GM12878 (cell line): ENCODE data around the gene COL9A3. TPM values are rescaled to one million over a fixed set of nuclear protein-coding genes. Genes with fewer than 3 reads are reported as not detected.

Experiments
- ASH2L ChIP-seq: fragments of 300-600, 200-600 bp; sonication (generic); IDR thresholded peaks from 2 replicates; pipeline ENCODE4 v1.6.1; 2017; ENCODE audit warnings: low read depth, mild to moderate bottlenecking, borderline replicate concordance
- HDAC6 ChIP-seq: fragments of 200-600 bp; sonication (generic); IDR thresholded peaks from one replicate; pipeline ENCODE4 v1.8.0; 2017; ENCODE audit warnings: antibody characterized with exemption; ENCODE audit not compliant: unreplicated experiment
- SIX5 ChIP-seq: IDR thresholded peaks from 2 replicates; pipeline ENCODE4 v1.6.1; 2011; ENCODE audit warnings: mild to moderate bottlenecking, low read depth, low read length, moderate library complexity; ENCODE audit not compliant: severe bottlenecking
- SMAD1 ChIP-seq: fragments of 450-650 bp; IDR thresholded peaks from 2 replicates; pipeline ENCODE4 v1.6.1; 2018; ENCODE audit warnings: mild to moderate bottlenecking, low read depth; ENCODE audit not compliant: partially characterized antibody
- STAT3 ChIP-seq: IDR thresholded peaks from 2 replicates; pipeline ENCODE4 v1.6.1; 2011; ENCODE audit warnings: low read depth, low read length, improper control_type of control experiment
- TCF12 ChIP-seq: IDR thresholded peaks from 2 replicates; pipeline ENCODE4 v1.6.1; 2011; ENCODE audit warnings: low read depth, mild to moderate bottlenecking, low read length
- USF1 ChIP-seq: IDR thresholded peaks from 2 replicates; pipeline ENCODE4 v1.6.1; 2011; ENCODE audit warnings: borderline replicate concordance, low read depth, mild to moderate bottlenecking, moderate library complexity, mixed read lengths, low read length; ENCODE audit not compliant: insufficient read depth; ENCODE audit errors: extremely low read length
- ZBED1 ChIP-seq: IDR thresholded peaks from 2 replicates; pipeline ENCODE4 v1.6.1; 2016; ENCODE audit warnings: borderline replicate concordance
- ZNF592 ChIP-seq: fragments of 450-650 bp; IDR thresholded peaks from 2 replicates; pipeline ENCODE4 v1.6.1; 2017; ENCODE audit warnings: mild to moderate bottlenecking, moderate library complexity
- polyA plus RNA-seq, 11 experiments: library from polyadenylated mRNA; depleted of rRNA in 4 of 11; unstranded in 6 of 11; stranded (reverse) in 5 of 11; fragments of >200 nt; fragmentation: Nextera tagmentation in 4 of 11; fragmentation: Illumina TruSeq in 1 of 11; extraction: Ambion mirVana in 4 of 11; extraction: Trizol in 1 of 11; gene quantifications; 1 replicate in 1 of 11; 2 replicates in 10 of 11; pipeline versions ENCODE4 v1.2.1 to v1.2.3, GENCODE V29; 2011 to 2016; ENCODE audit warnings: inconsistent platforms in 2 of 11, missing spikeins in 2 of 11, low read depth in 1 of 11
- total RNA-seq, 4 experiments: library from RNA; depleted of rRNA in 3 of 4; stranded (reverse); fragments of >200 nt in 3 of 4; fragmentation: Illumina TruSeq in 1 of 4; extraction: Trizol in 1 of 4; gene quantifications; 2 replicates each; pipeline versions ENCODE4 v1.2.1 to v1.2.3, GENCODE V29; 2013 to 2021
- TF ChIP-seq, protein P1 (sequence below): fragments of 450-650 bp; IDR thresholded peaks from 2 replicates; pipeline ENCODE4 v1.6.1; 2016; ENCODE audit warnings: mild to moderate bottlenecking

COL9A3 gene
- total and polyA plus RNA-seq, 10 of the 15 experiments (the other 5 are each of a cell fraction or from before 2014, with no cell fraction given) = 0.09 to 1.7 (median 0.63) TPM; not detected in 1

DNA sequence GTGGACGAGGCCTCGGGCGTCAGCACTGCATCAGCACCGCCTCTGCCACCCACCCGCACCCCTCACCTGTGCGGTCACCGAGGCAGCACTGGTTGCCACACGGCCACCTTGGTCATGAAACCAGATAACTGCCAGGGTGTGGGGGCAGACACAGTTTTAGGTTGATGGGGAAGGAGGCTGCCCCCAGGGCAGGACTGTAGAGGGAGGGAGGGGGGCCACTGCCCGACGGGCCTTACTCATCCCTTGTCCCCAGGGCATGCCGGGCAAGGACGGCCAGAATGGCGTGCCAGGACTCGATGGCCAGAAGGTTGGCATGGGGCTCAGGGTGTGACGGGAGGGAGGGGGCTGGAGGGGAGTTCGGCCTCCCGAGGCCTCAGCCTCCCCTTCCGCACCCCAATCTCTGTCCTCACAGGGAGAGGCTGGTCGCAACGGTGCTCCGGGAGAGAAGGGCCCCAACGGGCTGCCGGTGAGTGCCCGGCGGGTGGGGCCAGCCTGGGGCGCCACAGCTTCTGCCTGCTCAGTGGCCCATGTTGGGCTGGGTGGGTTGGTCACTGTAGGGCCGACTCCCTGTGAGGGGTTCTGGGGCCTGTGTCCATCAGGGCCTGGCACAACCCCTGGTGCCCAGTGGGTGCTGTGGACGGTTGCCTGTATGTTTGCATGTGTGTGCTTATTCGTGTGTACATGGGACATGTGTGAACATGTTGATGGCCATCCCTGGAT lies 11.8 kb downstream of the COL9A3 start (continued):
- no peak for TF ChIP-seq ZNF592
- TF ChIP-seq ASH2L = no peak
- no peak for TF ChIP-seq SIX5
- no peak for TF ChIP-seq USF1
- no peak for TF ChIP-seq STAT3
- no peak for TF ChIP-seq SMAD1
- TF ChIP-seq ZBED1 = no peak
- no peak for TF ChIP-seq HDAC6
- TF ChIP-seq, protein P1, sequence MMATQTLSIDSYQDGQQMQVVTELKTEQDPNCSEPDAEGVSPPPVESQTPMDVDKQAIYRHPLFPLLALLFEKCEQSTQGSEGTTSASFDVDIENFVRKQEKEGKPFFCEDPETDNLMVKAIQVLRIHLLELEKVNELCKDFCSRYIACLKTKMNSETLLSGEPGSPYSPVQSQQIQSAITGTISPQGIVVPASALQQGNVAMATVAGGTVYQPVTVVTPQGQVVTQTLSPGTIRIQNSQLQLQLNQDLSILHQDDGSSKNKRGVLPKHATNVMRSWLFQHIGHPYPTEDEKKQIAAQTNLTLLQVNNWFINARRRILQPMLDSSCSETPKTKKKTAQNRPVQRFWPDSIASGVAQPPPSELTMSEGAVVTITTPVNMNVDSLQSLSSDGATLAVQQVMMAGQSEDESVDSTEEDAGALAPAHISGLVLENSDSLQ = no peak
- no peak for TF ChIP-seq TCF12
